Gastrocnemius medialis (tissue), 4 donors: ENCODE data around the gene VPS35L. TPM values are rescaled to one million over a fixed set of nuclear protein-coding genes. Genes with fewer than 3 reads are reported as not detected.

Experiments used
- ATAC-seq, 2 donors: fragments of 150-250 bp; one replicate each; pipeline ENCODE4 v1.9.1; 2016
- DNase-seq, 2 donors: peaks; one replicate each; pipeline ENCODE4 v3.0.0-alpha.2; 2019
- H3K27ac ChIP-seq, 4 donors: fragments of 200-600 bp; sonication (generic); 1 replicate in 1 of 4; 2 replicates in 3 of 4; pipeline ENCODE4 v1.5.1; 2016 to 2018; ENCODE audit warnings: mild to moderate bottlenecking in 2 of 4, moderate library complexity in 1 of 4
- H3K27me3 ChIP-seq, 3 donors: fragments of 200-600 bp; sonication (generic) in 2 of 3; 1 replicate in 1 of 3; 2 replicates in 2 of 3; pipeline versions ENCODE4 v1.5.1 to v1.6.0; 2016 to 2019; ENCODE audit warnings: mild to moderate bottlenecking in 1 of 3, moderate library complexity in 1 of 3
- H3K36me3 ChIP-seq, 2 donors: fragments of 200-600 bp; sonication (generic) in 1 of 2; one replicate each; pipeline ENCODE4 v1.5.1; 2017 to 2018
- H3K4me1 ChIP-seq, 2 donors: fragments of 200-600 bp; sonication (generic) in 1 of 2; one replicate each; pipeline ENCODE4 v1.5.1; 2016 to 2017; ENCODE audit warnings: mild to moderate bottlenecking in 2 of 2
- H3K4me3 ChIP-seq, 4 donors: fragments of 200-600 bp; sonication (generic) in 3 of 4; 1 replicate in 1 of 4; 2 replicates in 3 of 4; pipeline ENCODE4 v1.5.1; 2016 to 2019; ENCODE audit warnings: mild to moderate bottlenecking in 2 of 4
- H3K9me3 ChIP-seq, 3 donors: fragments of 200-600 bp; sonication (generic) in 2 of 3; 1 replicate in 1 of 3; 2 replicates in 2 of 3; pipeline ENCODE4 v1.5.1; 2016 to 2019
- POLR2A ChIP-seq, 2 donors: fragments of 450-650 bp; IDR thresholded peaks; one replicate each; pipeline ENCODE4 v1.6.1; 2017; ENCODE audit warnings: antibody characterized with exemption in 2 of 2, mild to moderate bottlenecking in 2 of 2, moderate library complexity in 2 of 2
- in situ Hi-C, 4 donors: fragments of 200-750 bp; cut with MboI; loops; one replicate each; pipeline versions ENCODE4 v1.15.0 to v1.8.0; 2017; ENCODE audit warnings: low sequenced_read_pairs in 4 of 4
- intact Hi-C: fragments of 100-400 bp; cut with DNase I; formaldehyde crosslinking; loops from one replicate; pipeline ENCODE4 v1.15.1; 2023; ENCODE audit warnings: low total_unique reads
- total RNA-seq, 4 donors: library from RNA; depleted of rRNA; stranded (reverse); fragments of >200 nt; gene quantifications; one replicate each; pipeline versions ENCODE4 v1.1.0 to v1.2.3, GENCODE V29; 2016
- TF ChIP-seq, protein P1 (sequence below), 5 experiments: fragments of 450-650 bp in 3 of 5; fragments of 200-600 bp in 2 of 5; sonication (generic) in 2 of 5; IDR thresholded peaks in 4 of 5; conservative IDR thresholded peaks in 1 of 5; 1 replicate in 4 of 5; 2 replicates in 1 of 5; pipeline ENCODE4 v1.5.1; 2016 to 2019; ENCODE audit warnings: antibody characterized with exemption in 5 of 5, mild to moderate bottlenecking in 3 of 5, moderate library complexity in 3 of 5

VPS35L gene
- total RNA-seq, 4 donors from 2014 or later = 16.9 to 29.1 (median 24.8) TPM

DNA sequence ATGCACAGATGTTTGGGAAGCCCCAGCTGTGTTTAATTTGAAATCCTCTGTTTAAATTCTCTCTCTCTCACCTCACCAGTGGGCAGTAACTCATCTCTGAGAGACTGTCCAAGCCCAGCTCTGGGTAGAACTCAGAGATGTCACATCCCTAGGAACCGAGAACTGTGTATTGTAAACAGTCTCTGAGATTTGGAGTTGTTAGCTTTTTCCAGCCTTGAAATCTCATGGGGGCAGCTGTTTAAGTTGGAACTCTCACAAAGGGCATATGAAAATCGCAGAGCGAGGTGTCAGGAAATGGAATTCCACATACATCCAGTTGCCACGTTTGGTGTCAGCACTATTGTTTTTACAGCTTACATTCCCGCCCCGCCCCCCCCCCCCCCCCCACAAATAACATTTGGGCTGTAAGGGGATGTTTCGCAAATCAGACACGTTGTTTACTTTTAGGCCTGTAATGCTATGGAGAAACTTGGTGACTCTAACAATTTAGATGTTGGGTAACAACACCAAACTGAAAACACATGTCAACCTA is 34.3 kb downstream of the VPS35L start:
- no peaks in the 10 kb centered on the region for H3K9me3 ChIP-seq
- TF ChIP-seq POLR2A (IDR thresholded peaks at IDR 0.05) = no peak
- TF ChIP-seq, protein P1, sequence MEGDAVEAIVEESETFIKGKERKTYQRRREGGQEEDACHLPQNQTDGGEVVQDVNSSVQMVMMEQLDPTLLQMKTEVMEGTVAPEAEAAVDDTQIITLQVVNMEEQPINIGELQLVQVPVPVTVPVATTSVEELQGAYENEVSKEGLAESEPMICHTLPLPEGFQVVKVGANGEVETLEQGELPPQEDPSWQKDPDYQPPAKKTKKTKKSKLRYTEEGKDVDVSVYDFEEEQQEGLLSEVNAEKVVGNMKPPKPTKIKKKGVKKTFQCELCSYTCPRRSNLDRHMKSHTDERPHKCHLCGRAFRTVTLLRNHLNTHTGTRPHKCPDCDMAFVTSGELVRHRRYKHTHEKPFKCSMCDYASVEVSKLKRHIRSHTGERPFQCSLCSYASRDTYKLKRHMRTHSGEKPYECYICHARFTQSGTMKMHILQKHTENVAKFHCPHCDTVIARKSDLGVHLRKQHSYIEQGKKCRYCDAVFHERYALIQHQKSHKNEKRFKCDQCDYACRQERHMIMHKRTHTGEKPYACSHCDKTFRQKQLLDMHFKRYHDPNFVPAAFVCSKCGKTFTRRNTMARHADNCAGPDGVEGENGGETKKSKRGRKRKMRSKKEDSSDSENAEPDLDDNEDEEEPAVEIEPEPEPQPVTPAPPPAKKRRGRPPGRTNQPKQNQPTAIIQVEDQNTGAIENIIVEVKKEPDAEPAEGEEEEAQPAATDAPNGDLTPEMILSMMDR (IDR thresholded peaks at IDR 0.05 in 4 of 5, conservative IDR thresholded peaks at IDR 0.05 in 1 of 5) = no peak
- H3K4me3 ChIP-seq = no peak overlapping the region
- intact Hi-C loops (no loop called here), in situ Hi-C loops (loop anchor here in 1 of 4 donors (5.0 kb wide), 1 partner anchor 297 kb away; no protein-coding TSS in a partner anchor)
- H3K36me3 ChIP-seq = peaks cover 0 to 54% of the 10 kb centered on the region in 2 donors
- H3K27ac ChIP-seq = no peak overlapping the region
- ATAC-seq = no peak
- H3K4me1 ChIP-seq = no peaks in the 10 kb centered on the region
- DNase-seq = no peak
- no peaks in the 10 kb centered on the region for H3K27me3 ChIP-seq

DNA sequence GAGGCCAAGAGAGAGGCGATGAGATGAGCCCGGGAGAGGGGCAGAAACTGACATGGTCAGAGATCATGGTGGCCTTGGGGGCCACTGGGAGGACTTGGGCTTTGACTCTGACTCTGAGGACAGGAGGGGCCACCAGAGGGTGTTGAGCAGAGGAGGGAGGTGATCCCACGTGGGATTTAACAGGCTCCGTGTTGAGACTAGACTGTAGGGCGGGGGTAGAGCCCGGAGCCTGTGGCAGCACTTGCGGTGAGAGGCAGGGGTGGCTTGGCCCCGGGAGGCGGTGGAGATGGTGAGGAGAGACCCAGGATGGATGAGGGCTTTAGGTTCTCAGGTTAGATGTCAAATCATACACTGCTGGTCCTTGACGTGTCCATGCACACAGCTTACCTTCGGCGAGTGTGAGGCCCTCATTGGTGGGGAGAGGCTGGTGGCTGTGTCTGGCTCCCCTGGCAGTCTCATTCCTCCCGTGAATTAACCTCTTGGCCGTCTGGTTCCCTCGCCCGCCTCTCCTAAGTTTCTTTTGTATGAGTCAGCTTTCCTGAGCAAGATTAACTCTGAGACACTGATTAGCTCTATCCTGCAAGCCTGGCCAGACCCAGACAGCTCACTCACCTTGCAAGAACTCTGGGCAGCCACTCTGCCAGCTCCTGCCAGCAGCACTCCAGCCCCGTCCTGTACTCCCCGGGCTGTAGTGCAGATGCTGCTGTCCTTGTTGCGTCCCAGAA is 39.7 kb downstream of the VPS35L start:
- intact Hi-C loops = no loop called here

DNA sequence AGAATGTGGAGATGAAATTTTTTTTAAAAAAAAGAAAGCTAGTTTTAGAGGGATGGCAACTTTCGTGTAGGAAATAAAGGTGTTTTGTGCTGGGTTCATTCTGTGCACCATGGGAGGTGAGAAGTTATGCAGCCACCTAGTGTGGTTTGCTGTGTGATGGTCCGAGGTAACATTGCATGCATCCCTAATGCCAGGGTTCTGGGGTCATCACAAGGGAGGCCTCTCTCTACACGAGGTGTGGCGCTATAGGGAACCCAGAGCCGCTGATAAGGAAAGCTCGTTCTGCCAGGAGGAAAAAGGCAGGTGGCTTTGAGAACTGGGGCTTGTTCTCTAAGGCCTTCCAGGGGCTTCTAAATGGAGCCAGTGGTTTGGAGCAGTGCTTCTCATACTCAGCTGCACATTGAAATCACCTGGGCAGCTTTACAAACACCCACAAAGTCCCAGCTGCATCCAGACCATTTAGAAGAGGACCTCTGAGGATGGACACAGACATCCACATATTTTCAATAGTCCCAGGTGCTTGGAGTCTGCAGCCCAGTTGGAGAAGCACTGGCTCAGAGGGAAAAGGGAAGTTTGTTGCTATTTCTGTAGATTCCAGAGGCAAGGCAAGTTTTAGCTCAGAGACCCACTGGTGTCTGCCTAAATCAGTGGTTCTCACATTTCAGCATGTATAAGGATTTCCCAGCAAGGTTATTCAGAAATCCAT is 43.5 kb downstream of the VPS35L start:
- Histone ChIP-seq H3K27me3 (no peaks in the 10 kb centered on the region), H3K36me3 (peaks cover 0 to 26% of the 10 kb centered on the region in 2 donors), H3K4me3 (no peak overlapping the region), H3K4me1 (no peaks in the 10 kb centered on the region), H3K27ac (no peak overlapping the region), H3K9me3 (no peaks in the 10 kb centered on the region)
- TF ChIP-seq, protein P1 (IDR thresholded peaks at IDR 0.05 in 4 of 5, conservative IDR thresholded peaks at IDR 0.05 in 1 of 5) = no peak
- TF ChIP-seq POLR2A (IDR thresholded peaks at IDR 0.05) = no peak
- no peak for ATAC-seq
- in situ Hi-C loops (no loop called here), intact Hi-C loops (no loop called here)
- no peak for DNase-seq

More for the DNA sequence above, 39.7 kb downstream of the VPS35L start:
- DNase-seq = no peak
- H3K4me3 ChIP-seq = no peak overlapping the region
- no peak overlapping the region for H3K27ac ChIP-seq
- TF ChIP-seq, protein P1 (IDR thresholded peaks at IDR 0.05 in 4 of 5, conservative IDR thresholded peaks at IDR 0.05 in 1 of 5) = no peak
- no peak for TF ChIP-seq POLR2A (IDR thresholded peaks at IDR 0.05)
- no peaks in the 10 kb centered on the region for H3K9me3 ChIP-seq
- no peaks in the 10 kb centered on the region for H3K4me1 ChIP-seq
- ATAC-seq = no peak
- in situ Hi-C loops = no loop called here
- no peaks in the 10 kb centered on the region for H3K27me3 ChIP-seq
- peaks cover 0 to 37% of the 10 kb centered on the region in 2 donors for H3K36me3 ChIP-seq

DNA sequence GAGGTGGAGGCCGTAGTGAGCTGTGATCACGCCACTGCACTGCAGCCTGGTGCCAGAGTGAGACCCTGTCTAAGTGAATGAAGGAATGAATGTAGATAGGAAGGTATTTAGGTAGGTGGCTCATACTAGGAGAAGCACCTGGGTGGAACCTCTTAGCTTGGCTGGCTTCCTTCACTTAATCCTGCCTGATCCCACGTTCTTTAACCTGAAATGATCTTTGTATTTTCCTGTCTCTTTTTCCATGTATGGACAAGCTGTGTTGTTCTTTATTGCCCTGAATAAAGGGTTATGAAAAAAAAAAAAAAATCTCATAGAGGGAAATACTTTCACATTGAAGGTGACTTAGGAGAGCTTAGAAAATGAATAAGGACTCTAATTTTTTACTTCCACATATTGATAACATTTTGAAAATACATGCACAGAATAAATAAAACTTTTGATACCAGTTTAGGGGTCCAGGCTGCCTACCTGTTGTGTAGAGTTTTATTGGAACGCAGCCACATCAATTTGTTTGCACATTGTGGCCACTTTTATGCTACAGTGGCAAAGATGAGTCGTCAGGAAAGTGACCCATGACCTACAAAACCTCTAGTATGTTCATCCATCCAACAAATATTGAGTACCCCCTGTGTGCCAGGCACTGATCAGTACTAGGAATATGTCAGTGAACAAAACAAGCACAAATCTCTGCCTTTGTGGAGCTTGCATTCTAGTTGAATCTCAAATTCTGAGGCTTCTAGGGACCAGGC is 44.6 kb downstream of the VPS35L start:
- Histone ChIP-seq H3K36me3 (peaks cover 0 to 24% of the 10 kb centered on the region in 2 donors), H3K27me3 (no peaks in the 10 kb centered on the region), H3K27ac (no peak overlapping the region), H3K4me1 (no peaks in the 10 kb centered on the region), H3K9me3 (no peaks in the 10 kb centered on the region), H3K4me3 (no peak overlapping the region)
- no peak for ATAC-seq
- in situ Hi-C loops (loop anchor here in 3 of 4 donors (5.0 to 10.0 kb wide), 2 partner anchors 287 to 295 kb away; no protein-coding TSS in a partner anchor), intact Hi-C loops (no loop called here)
- TF ChIP-seq, protein P1 (IDR thresholded peaks at IDR 0.05 in 4 of 5, conservative IDR thresholded peaks at IDR 0.05 in 1 of 5) = no peak
- TF ChIP-seq POLR2A (IDR thresholded peaks at IDR 0.05) = no peak
- no peak for DNase-seq
